ENCODE results near the gene PHIP.

GRCh38 chr6:78986161-78986560 is 91.9 kb downstream of the PHIP start:
- TF ChIP-seq, protein P1, sequence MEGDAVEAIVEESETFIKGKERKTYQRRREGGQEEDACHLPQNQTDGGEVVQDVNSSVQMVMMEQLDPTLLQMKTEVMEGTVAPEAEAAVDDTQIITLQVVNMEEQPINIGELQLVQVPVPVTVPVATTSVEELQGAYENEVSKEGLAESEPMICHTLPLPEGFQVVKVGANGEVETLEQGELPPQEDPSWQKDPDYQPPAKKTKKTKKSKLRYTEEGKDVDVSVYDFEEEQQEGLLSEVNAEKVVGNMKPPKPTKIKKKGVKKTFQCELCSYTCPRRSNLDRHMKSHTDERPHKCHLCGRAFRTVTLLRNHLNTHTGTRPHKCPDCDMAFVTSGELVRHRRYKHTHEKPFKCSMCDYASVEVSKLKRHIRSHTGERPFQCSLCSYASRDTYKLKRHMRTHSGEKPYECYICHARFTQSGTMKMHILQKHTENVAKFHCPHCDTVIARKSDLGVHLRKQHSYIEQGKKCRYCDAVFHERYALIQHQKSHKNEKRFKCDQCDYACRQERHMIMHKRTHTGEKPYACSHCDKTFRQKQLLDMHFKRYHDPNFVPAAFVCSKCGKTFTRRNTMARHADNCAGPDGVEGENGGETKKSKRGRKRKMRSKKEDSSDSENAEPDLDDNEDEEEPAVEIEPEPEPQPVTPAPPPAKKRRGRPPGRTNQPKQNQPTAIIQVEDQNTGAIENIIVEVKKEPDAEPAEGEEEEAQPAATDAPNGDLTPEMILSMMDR (IDR thresholded peaks at IDR 0.05; ENCODE audit: insufficient read depth, low read depth, low read length) = no peak
- no peak for TF ChIP-seq EZH2 (IDR thresholded peaks at IDR 0.05; ENCODE audit: insufficient read depth, low read length)

All from astrocyte (in vitro differentiated cells and primary cell).